GM18505 (cell line): ENCODE results near the gene PLA2G4B.

Source experiments
- ATAC-seq: cut with Tn5 transposase; IDR thresholded peaks from one replicate; pipeline ENCODE4 v1.9.1; 2021; ENCODE audit not compliant: unreplicated experiment
- POLR2A ChIP-seq: IDR thresholded peaks from 4 replicates; pipeline ENCODE4 v1.6.1; 2011; ENCODE audit warnings: borderline replicate concordance; ENCODE audit not compliant: insufficient read depth, insufficient read length; ENCODE audit errors: extremely low read depth

Gene PLA2G4B

GRCh38 chr15:41856716-41857115 lies 18.1 kb downstream of the PLA2G4B start:
- TF ChIP-seq POLR2A, result no peak

GRCh38 chr15:41857316-41857715 lies 18.7 kb downstream of the PLA2G4B start:
- ATAC-seq, result no peak
- no peak for TF ChIP-seq POLR2A

More at GRCh38 chr15:41856716-41857115, 18.1 kb downstream of the PLA2G4B start:
- no peak for ATAC-seq

GRCh38 chr15:41858756-41859155 lies 20.1 kb downstream of the PLA2G4B start:
- TF ChIP-seq POLR2A, result no peak

GRCh38 chr15:41860049-41860828 lies 21.6 kb downstream of the PLA2G4B start:
- TF ChIP-seq POLR2A, result no peak
- no peak for ATAC-seq

More at GRCh38 chr15:41858756-41859155, 20.1 kb downstream of the PLA2G4B start:
- no peak for ATAC-seq

GRCh38 chr15:41861736-41862356 lies 23.2 kb downstream of the PLA2G4B start:
- ATAC-seq, result no peak
- TF ChIP-seq POLR2A, result no peak

- no peak for ATAC-seq
- no peak for TF ChIP-seq POLR2A
Measured at GRCh38 chr15:41862515-41863116, 24.0 kb downstream of the PLA2G4B start.

- TF ChIP-seq POLR2A, result no peak
- no peak for ATAC-seq
Measured at GRCh38 chr15:41865490-41866055, 26.9 kb downstream of the PLA2G4B start.

GRCh38 chr15:41866263-41866703 lies 27.6 kb downstream of the PLA2G4B start:
- TF ChIP-seq POLR2A, result no peak
- ATAC-seq, result no peak

GRCh38 chr15:41866872-41867579 lies 28.4 kb downstream of the PLA2G4B start:
- ATAC-seq, result no peak

GRCh38 chr15:41868321-41868720 lies 29.7 kb downstream of the PLA2G4B start:
- no peak for TF ChIP-seq POLR2A
- ATAC-seq, result no peak

More at GRCh38 chr15:41866872-41867579, 28.4 kb downstream of the PLA2G4B start:
- no peak for TF ChIP-seq POLR2A

GRCh38 chr15:41869770-41870688 lies 31.4 kb downstream of the PLA2G4B start:
- TF ChIP-seq POLR2A, result no peak
- ATAC-seq, result no peak

- no peak for ATAC-seq
- TF ChIP-seq POLR2A, result no peak
Measured at GRCh38 chr15:41870689-41871081, 32.0 kb downstream of the PLA2G4B start.

- ATAC-seq, result no peak
- no peak for TF ChIP-seq POLR2A
Measured at GRCh38 chr15:41871175-41871905, 32.7 kb downstream of the PLA2G4B start.
